Muscle of arm (tissue), 12 donors: Measurements from ENCODE around the gene IFT88. TPM values are rescaled to one million over a fixed set of nuclear protein-coding genes. Genes with fewer than 3 reads are reported as not detected.

ENCODE experiments used
- DNase-seq: peaks from one replicate; pipeline ENCODE4 v3.0.0-alpha.2; 2013
- polyA plus RNA-seq, 12 donors: library from polyadenylated mRNA; unstranded; fragments of 120-200 nt; gene quantifications; one replicate each; pipeline ENCODE4 v1.2.1, GENCODE V29; 2013; ENCODE audit not compliant: insufficient read length in 12 of 12

IFT88 gene
- polyA plus RNA-seq, 12 donors: 12.6 to 27.8 (median 16.8) TPM; not detected in 1

GRCh38 chr13:20559659-20560356 is 7.1 kb upstream of the IFT88 start:
- no peak for DNase-seq

GRCh38 chr13:20561741-20562140 is 5.2 kb upstream of the IFT88 start:
- DNase-seq: no peak

GRCh38 chr13:20565115-20565736 is 1.7 kb upstream of the IFT88 start:
- no peak for DNase-seq

GRCh38 chr13:20566468-20566897 is 474 bp upstream of the IFT88 start:
- peak; percentile 85 for DNase-seq

GRCh38 chr13:20567881-20568528 is 1.0 kb downstream of the IFT88 start:
- DNase-seq: no peak

GRCh38 chr13:20570517-20570916 is 3.6 kb downstream of the IFT88 start:
- DNase-seq: no peak

- DNase-seq: no peak
Measured at GRCh38 chr13:20571676-20572075, 4.7 kb downstream of the IFT88 start.

- no peak for DNase-seq
Measured at GRCh38 chr13:20573186-20573585, 6.2 kb downstream of the IFT88 start.

- DNase-seq: no peak
Measured at GRCh38 chr13:20573636-20574035, 6.7 kb downstream of the IFT88 start.

- DNase-seq: no peak
Measured at GRCh38 chr13:20579191-20579590, 12.2 kb downstream of the IFT88 start.

GRCh38 chr13:20580257-20580656 is 13.3 kb downstream of the IFT88 start:
- DNase-seq: no peak

GRCh38 chr13:20582026-20582425 is 15.1 kb downstream of the IFT88 start:
- no peak for DNase-seq

GRCh38 chr13:20583803-20584293 is 16.9 kb downstream of the IFT88 start:
- no peak for DNase-seq

GRCh38 chr13:20585371-20585770 is 18.4 kb downstream of the IFT88 start:
- DNase-seq: no peak

- DNase-seq: no peak
Measured at GRCh38 chr13:20588529-20589110, 21.7 kb downstream of the IFT88 start.

GRCh38 chr13:20590561-20590960 is 23.6 kb downstream of the IFT88 start:
- DNase-seq: no peak

GRCh38 chr13:20592606-20593005 is 25.6 kb downstream of the IFT88 start:
- no peak for DNase-seq

- no peak for DNase-seq
Measured at GRCh38 chr13:20594280-20594679, 27.3 kb downstream of the IFT88 start.

- no peak for DNase-seq
Measured at GRCh38 chr13:20607015-20607414, 40.1 kb downstream of the IFT88 start.

- no peak for DNase-seq
Measured at GRCh38 chr13:20608438-20609020, 41.6 kb downstream of the IFT88 start.

- DNase-seq: no peak
Measured at GRCh38 chr13:20609145-20609544, 42.2 kb downstream of the IFT88 start.

- DNase-seq: no peak
Measured at GRCh38 chr13:20610006-20610405, 43.0 kb downstream of the IFT88 start.
